ENCODE results near the gene TM9SF2.

DNA sequence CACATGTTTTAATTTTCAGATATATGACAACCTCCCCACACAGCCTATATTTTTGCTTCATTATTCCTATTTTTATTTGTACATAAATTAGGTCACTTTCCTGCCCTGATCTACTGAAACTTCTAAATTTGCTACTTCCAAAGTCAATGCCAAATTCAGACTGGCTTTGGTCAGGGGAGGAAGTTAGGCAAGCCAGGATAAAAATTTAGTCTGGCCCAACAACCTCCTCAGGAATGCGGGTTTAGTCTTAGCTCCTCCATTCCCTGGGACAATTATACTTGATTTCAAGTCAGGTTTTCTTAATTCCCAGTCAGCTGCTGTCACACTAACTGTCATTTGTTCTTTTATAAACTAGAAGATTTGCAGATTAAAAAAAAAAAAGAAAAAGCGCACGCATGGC lies 84.3 kb downstream of the TM9SF2 start:
- TF ChIP-seq, protein P1, sequence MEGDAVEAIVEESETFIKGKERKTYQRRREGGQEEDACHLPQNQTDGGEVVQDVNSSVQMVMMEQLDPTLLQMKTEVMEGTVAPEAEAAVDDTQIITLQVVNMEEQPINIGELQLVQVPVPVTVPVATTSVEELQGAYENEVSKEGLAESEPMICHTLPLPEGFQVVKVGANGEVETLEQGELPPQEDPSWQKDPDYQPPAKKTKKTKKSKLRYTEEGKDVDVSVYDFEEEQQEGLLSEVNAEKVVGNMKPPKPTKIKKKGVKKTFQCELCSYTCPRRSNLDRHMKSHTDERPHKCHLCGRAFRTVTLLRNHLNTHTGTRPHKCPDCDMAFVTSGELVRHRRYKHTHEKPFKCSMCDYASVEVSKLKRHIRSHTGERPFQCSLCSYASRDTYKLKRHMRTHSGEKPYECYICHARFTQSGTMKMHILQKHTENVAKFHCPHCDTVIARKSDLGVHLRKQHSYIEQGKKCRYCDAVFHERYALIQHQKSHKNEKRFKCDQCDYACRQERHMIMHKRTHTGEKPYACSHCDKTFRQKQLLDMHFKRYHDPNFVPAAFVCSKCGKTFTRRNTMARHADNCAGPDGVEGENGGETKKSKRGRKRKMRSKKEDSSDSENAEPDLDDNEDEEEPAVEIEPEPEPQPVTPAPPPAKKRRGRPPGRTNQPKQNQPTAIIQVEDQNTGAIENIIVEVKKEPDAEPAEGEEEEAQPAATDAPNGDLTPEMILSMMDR (IDR thresholded peaks at IDR 0.05), result no peak
- TF ChIP-seq POLR2A (IDR thresholded peaks at IDR 0.05), result no peak

Data from Peyer's patch (tissue), 4 donors.